GM18505 (cell line): ENCODE measurements around the gene ZNFX1.
A peak's percentile ranks its signal among the peaks of the same experiment; 100 is the strongest.
"Not testable (repeated sequence)": the region's sequence is repeated elsewhere in the genome, so short reads cannot be mapped to it uniquely, and the experiment has no call there.

Experiments
- ATAC-seq: cut with Tn5 transposase; IDR thresholded peaks from one replicate; pipeline ENCODE4 v1.9.1; 2021; ENCODE audit not compliant: unreplicated experiment
- POLR2A ChIP-seq: IDR thresholded peaks from 4 replicates; pipeline ENCODE4 v1.6.1; 2011; ENCODE audit warnings: borderline replicate concordance; ENCODE audit not compliant: insufficient read depth, insufficient read length; ENCODE audit errors: extremely low read depth

ZNFX1 gene

DNA sequence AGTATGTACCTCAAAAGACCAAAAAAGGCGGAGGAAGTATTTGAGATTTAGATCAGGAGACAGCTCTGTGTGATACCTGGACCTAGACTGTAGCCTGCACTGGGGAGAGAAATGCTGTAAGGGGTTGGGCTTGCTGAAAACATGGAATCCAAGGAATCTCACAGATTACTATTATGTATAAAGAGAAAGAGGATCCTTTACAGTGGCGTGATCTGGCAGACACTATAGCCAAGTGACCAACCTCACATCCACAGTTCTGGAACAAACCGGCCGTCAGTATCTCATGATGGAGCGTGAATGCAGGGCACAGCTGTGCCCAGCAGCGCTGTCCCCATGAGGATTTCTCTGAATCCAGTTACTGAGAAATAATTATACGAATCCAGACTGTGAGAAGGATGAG is 46.4 kb downstream of the ZNFX1 start:
- TF ChIP-seq POLR2A: no peak
- ATAC-seq: no peak

DNA sequence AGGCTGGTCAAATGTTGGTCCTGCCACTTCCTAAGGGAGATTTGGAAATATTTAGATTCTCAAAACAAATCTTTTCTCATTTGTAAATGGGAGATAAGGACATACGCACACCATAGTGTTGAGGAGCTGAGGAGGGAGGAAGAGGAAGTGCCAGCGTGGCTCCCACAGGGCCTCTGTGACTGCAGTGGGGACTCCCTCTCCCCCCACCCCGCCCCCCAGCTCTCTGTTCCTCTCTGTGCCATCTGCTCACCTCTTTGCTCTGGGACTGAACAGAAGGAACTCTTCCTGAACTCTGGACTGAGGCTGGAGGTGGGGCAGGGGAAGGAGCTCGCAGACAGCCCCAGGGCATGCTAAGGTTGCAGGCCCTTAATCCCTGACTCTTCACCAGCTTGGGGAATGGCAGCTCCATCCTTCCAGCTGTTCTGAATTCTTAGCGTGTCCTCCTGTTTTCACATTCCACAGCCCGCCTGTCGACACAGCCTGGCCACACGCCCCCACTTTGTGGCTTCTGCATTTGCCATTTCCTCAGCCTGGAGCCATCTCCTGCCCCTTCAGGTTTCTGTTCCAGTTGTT is 47.2 kb downstream of the ZNFX1 start:
- no peak for ATAC-seq
- no peak for TF ChIP-seq POLR2A

DNA sequence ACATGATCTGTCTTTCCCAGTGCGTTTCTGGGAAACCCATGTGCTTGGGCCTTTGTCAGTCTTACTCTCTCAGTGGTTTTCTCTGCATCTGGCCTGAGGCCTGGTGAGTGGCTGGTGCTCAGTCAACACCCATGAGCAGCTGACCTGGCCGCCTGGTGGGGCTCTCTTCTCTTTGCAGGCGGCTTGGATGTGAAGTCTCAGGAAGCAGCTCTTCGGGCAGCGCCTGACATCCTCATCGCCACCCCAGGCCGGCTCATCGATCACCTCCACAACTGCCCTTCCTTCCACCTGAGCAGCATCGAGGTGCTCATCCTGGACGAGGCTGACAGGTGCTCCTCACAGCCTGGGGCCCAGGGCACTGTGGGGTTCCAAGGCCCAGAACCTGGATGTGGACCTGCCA is 47.8 kb downstream of the ZNFX1 start:
- no peak for ATAC-seq
- no peak for TF ChIP-seq POLR2A

DNA sequence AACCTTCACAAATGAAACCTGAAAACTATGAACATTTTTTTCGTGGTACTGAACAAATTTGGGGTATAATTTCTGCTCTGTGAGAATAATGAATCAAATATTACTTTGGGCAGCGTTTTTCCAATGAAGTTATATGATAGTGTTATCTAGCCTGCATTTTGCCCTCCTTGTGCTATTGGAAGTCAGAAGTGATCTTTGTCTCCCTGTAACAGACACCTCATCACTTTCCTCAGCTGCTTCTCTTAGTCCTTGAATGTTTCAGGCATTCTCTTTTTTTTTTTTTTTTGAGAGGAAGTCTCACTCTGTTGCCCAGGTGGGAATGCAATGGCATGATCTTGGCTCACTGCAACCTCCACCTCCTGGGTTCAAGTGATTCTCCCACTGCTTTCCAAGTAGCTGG is 48.5 kb downstream of the ZNFX1 start:
- no peak for ATAC-seq
- TF ChIP-seq POLR2A: no peak

DNA sequence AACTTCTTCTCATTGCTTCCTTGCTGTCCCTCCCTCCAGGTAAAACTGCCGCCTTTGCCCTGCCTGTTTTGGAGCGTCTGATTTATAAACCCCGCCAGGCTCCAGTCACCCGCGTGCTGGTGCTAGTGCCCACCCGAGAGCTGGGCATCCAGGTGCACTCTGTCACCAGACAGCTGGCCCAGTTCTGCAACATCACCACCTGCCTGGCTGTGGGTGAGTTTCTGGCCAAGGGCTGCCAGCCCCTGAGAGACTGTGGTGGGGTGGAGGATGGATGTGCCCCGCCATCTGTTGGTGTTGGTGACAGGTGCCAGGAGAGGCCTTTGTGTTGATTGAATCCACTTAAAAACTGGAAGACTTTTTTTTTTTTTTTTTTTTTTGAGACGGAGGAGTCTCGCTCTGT is 49.2 kb downstream of the ZNFX1 start:
- TF ChIP-seq POLR2A: no peak
- ATAC-seq: no peak

DNA sequence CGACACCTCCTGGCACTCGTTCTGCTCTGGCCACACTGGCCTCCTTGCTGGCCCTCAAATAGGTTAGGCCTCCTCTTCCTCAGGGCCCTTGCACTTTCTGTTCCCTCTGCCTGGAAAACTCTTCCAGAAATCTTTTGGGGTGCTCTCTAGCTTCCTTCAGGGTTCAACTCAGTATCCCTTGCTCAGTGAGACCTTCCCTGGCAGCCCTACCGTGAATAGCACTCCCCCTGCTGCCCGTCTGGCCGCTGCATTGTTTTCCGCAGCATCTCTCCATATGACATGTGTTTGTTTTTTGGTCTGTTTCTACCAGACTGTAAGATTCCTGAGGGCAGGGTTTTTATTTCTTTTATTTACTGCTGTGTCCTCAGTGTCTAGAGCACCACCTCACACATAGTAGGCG is 52.0 kb downstream of the ZNFX1 start:
- no peak for TF ChIP-seq POLR2A
- no peak for ATAC-seq

DNA sequence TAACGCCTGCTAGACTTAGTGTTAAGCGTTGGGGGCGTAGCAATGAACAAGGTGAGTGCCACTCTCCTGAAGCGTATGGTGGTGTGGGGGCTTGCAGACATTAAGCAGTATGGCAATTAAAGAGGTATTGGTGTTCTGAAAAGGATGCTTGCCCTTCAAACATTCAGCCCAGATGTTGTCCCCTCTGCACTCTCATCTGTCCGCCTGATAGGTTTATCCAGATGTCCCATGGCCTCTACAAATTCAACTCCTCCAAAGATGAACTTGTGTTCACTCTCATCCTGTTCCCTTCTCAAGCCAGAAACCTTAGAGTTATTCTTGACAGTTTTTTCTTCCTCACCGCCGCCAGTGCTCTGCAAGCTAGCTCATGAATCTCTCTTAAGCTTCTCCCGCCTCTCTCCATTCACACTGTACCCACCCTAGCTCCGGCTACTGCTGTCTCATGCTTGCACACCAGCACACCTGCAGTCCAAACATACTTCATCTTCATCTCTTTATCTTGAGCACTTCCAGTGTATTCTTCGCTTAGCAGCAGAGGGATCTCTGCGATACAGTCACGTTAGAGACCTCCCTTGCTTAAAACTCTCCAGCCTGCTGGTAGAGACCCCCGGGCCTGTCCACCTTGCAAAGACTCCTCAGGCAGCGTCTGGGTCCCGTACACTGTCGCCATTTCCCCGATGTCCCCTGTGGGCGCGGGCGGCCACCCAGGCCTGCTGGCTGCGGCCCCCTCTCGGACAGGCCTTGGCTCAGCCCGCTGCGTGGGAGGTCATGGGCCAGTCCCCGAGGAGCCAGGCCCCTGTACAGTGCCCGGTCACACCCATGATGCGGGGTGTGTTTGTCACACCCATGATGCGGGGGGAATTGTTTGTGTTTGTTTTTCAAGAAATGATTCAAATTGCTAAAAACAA is 57.7 kb downstream of the ZNFX1 start:
- TF ChIP-seq POLR2A: no peak
- ATAC-seq: no peak

DNA sequence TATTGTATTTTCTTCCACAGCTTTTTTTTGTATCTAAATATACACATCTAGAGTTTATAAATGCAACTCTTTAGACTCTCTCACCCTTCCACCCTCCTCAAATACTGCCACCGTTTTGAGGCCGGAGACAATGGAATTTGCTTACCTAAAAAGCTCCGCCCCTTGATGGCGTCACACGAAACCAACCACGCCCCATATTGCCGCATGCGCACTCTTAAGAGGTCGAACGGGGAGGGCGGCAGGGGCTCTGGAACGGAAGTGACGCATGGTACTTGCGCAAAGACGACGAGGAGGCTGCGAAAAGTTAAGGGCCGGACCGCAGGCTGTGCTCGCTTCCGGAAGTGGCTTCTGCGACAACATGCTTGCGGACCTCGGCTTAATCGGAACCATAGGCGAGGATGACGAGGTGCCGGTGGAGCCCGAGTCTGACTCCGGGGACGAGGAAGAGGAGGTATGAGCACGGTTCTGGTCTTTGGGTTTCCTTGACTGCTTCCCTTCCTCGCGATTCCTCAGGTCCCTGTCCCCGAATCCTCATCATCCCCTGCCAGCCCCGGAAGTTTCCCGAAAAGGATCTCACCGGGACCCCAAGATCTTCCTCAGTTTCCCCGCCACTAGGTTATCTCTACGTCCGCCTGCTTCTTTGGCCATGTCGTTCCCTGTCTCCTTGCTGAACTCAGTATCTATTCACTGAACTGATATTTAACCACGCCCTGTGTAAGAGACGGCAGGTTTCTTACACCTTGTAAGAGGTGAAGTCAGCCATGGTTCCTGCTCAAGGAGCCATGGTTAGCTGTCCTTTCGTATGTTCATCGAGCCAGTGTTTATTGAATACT is 58.5 kb downstream of the ZNFX1 start, which contains the start of gene DDX27:
Gene DDX27 (plus strand): TSS at position 326 of the 833 bp plus-strand sequence. CDS start 33 bp downstream, at position 359.
- peak; percentile 93 for TF ChIP-seq POLR2A
- ATAC-seq: peak; percentile 82

DNA sequence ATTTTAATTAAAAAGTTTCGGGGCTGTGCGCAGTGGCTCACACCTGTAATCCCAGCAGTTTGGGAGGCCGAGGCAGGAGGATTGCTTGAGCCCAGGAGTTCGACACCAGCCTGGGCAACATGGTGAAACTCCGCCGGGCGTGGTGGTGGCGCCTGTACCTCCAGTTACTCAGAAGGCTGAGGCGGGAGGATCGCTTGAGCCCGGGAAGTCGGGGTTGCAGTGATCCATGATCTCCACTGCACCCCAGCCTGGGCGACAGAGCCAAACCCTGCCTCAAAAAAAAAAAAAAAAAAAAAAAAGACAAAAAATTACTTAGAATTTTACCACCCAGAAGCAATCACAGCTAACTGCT is 59.1 kb downstream of the ZNFX1 start:
- ATAC-seq: not testable (repeated sequence)

DNA sequence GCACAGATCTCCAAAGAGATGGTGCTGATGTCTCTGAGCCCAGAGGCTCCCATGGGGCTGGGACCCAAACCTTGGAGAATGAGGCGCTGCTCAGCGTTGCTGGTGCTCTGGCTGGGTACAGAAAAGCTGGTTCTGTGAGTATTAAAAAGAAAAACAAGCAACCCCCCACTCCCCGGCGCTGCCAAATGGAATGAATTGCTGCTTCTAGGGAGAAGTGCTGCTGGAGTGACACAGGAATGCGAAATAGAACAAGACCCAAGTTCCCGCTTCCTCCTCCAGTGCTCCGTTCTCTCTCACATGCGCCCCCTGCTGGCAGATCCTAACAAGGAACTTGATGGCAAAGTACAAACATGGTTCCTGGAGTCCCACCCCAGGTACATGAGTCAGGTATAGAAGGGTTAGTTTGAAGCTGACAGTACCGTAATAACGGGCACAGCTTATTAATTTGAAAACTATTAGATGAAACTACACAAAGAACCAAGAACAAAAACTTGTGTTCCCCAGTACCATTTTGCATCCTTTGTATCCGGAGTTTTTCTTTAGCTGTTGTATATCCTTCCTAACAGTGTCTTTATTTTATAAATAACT is 60.8 kb downstream of the ZNFX1 start:
- ATAC-seq: no peak
- no peak for TF ChIP-seq POLR2A

DNA sequence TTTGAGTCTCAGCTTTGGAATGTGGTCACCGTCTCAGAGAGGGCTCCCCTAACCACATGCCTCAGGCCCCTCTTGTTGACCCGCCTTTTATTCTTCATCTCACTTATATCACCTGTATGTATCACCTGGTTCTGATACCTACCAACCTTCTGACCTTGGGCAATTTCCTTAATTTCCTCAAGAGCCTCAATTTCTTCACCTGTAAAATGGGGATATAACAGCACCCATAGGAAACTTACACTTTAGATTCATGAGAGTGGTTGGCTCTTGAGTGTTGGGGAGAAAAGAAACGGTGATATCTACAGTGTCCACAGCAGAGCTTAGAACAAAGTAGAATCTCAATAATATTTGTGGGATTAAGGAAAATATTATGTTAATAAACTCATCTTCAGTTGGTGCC is 62.6 kb downstream of the ZNFX1 start:
- no peak for ATAC-seq
- no peak for TF ChIP-seq POLR2A

DNA sequence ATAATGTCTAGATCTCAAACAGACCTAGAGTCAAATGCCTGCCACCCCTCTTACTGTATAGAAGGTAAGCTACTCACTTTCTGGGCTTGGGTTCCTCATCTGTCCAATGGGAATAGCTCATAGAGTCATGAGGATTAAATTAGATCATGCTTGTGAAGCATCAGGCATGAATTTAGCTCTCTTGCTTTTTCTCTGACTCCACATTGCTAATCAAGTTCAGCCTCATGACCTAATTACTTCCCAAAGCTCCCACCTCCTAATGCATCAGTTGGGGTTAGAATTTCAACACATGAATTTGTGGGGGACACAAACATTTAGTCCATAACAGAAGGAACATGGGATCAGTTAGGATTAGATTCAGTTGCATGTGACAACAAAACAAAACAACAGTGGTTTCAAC is 63.3 kb downstream of the ZNFX1 start:
- ATAC-seq: no peak
- TF ChIP-seq POLR2A: no peak

DNA sequence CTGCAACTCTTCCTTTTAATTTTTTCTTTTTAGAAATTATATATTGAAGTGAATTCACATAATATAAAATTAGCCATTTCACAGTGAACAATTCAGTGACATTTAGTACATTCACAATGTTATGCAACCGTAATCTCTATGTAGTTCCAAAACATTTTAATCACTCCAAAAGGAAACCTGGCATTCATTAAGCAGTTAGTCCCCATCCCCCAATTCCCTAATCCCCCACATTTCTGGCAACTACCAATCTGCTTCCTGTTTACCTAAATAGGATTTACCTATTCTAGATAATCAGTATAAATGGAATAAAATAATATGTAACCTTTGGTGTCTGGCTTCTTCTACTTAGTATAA is 67.1 kb downstream of the ZNFX1 start:
- ATAC-seq: no peak
- TF ChIP-seq POLR2A: no peak
